IMR-90 (cell line): ENCODE measurements around the gene MYF6. TPM values are rescaled to one million over a fixed set of nuclear protein-coding genes. Genes with fewer than 3 reads are reported as not detected.

Source experiments
- ATAC-seq: fragments of 200-7000 bp; cut with Tn5 transposase; 2 replicates; pipeline ENCODE4 v1.9.1; 2020; ENCODE audit warnings: low read depth, mild to moderate bottlenecking, moderate library complexity
- BruUV-seq: library from RNA; stranded (reverse); fragments of 400-500 nt; replicated peaks from 2 replicates; lab custom pipeline; 2021; lab: Mats Ljungman, UMichigan
- CTCF ChIA-PET: fragments of 300-600 bp; formaldehyde crosslinking; extraction: SDS; loops from one replicate; lab custom pipeline; 2021; ENCODE audit warnings: antibody characterized with exemption; lab: Yijun Ruan, JAX
- POLR2A ChIA-PET: fragments of 300-600 bp; sonication (Branson Sonifier 250); formaldehyde crosslinking; loops from one replicate; lab custom pipeline; 2022; ENCODE audit warnings: antibody characterized with exemption; ENCODE audit not compliant: unreplicated experiment; lab: Charles Lee
- DNase-seq: peaks from one replicate; pipeline ENCODE4 v3.0.0; 2013
- H2AFZ ChIP-seq: replicated peaks from 2 replicates; pipeline ENCODE3; 2013; ENCODE audit warnings: low read length, mild to moderate bottlenecking; ENCODE audit not compliant: poor library complexity
- H2AK5ac ChIP-seq: 2 replicates; pipeline ENCODE4 v1.6.1; 2013; ENCODE audit warnings: low read depth, low read length, inconsistent platforms
- H2AK9ac ChIP-seq: replicated peaks from 2 replicates; pipeline ENCODE3; 2013; ENCODE audit warnings: mild to moderate bottlenecking, low read depth, low read length, moderate library complexity; ENCODE audit not compliant: poor library complexity
- H2BK120ac ChIP-seq: 2 replicates; pipeline ENCODE4 v1.6.1; 2013; ENCODE audit warnings: low read depth, low read length, inconsistent platforms
- H2BK15ac ChIP-seq: 3 replicates; pipeline ENCODE4 v1.6.1; 2013; ENCODE audit warnings: low read depth, low read length, inconsistent platforms
- H2BK20ac ChIP-seq: 2 replicates; pipeline ENCODE4 v1.6.1; 2013; ENCODE audit warnings: low read depth, mild to moderate bottlenecking, inconsistent platforms, low read length, moderate library complexity
- H2BK5ac ChIP-seq: 2 replicates; pipeline ENCODE4 v1.6.1; 2013; ENCODE audit warnings: mild to moderate bottlenecking, low read depth, low read length, inconsistent platforms; ENCODE audit not compliant: poor library complexity, severe bottlenecking
- H3K14ac ChIP-seq: replicated peaks from 2 replicates; pipeline ENCODE4 v1.6.1; 2013; ENCODE audit warnings: low read depth, low read length, inconsistent platforms
- H3K18ac ChIP-seq: 2 replicates; pipeline ENCODE4 v1.6.1; 2013; ENCODE audit warnings: low read depth, low read length, control low read depth
- H3K23ac ChIP-seq: 2 replicates; pipeline ENCODE4 v1.6.1; 2013; ENCODE audit warnings: low read depth, low read length, inconsistent platforms
- H3K27ac ChIP-seq: 2 replicates; pipeline ENCODE4 v1.5.1; 2013; ENCODE audit warnings: mild to moderate bottlenecking, control low read depth, low read length; ENCODE audit not compliant: insufficient read depth
- H3K27me3 ChIP-seq: 2 replicates; pipeline ENCODE4 v1.6.1; 2013; ENCODE audit warnings: low read length; ENCODE audit not compliant: control insufficient read depth, insufficient read depth
- H3K36me3 ChIP-seq: 2 replicates; pipeline ENCODE4 v1.6.1; 2013; ENCODE audit warnings: low read length, mixed read lengths; ENCODE audit not compliant: control insufficient read depth, insufficient read depth
- H3K4ac ChIP-seq: 2 replicates; pipeline ENCODE4 v1.6.1; 2013; ENCODE audit warnings: low read depth, low read length, inconsistent platforms
- H3K4me1 ChIP-seq: 2 replicates; pipeline ENCODE4 v1.6.1; 2013; ENCODE audit warnings: low read length, mixed read lengths; ENCODE audit not compliant: control insufficient read depth, insufficient read depth
- H3K4me2 ChIP-seq: 2 replicates; pipeline ENCODE4 v1.6.1; 2013; ENCODE audit warnings: low read depth, mild to moderate bottlenecking, control low read depth, low read length, moderate library complexity
- H3K4me3 ChIP-seq: 2 replicates; pipeline ENCODE4 v1.5.1; 2013; ENCODE audit warnings: low read depth, mild to moderate bottlenecking, control low read depth, low read length, moderate library complexity; ENCODE audit not compliant: insufficient read depth
- H3K56ac ChIP-seq: 2 replicates; pipeline ENCODE4 v1.6.1; 2013; ENCODE audit warnings: low read length, inconsistent platforms; ENCODE audit not compliant: insufficient read depth; ENCODE audit errors: extremely low read depth
- H3K79me1 ChIP-seq, 2 experiments: 2 replicates each; pipeline ENCODE4 v1.6.1; 2013; ENCODE audit warnings: low read length in 2 of 2, inconsistent platforms in 1 of 2, low read depth in 1 of 2
- H3K9ac ChIP-seq: 2 replicates; pipeline ENCODE4 v1.6.1; 2013; ENCODE audit warnings: low read depth, low read length, control low read depth
- H3K9me1 ChIP-seq: 2 replicates; pipeline ENCODE4 v1.6.1; 2013; ENCODE audit warnings: low read length, inconsistent platforms; ENCODE audit not compliant: insufficient read depth
- H3K9me3 ChIP-seq: 2 replicates; pipeline ENCODE4 v1.6.1; 2013; ENCODE audit warnings: low read length; ENCODE audit not compliant: control insufficient read depth, insufficient read depth
- H4K20me1 ChIP-seq: 2 replicates; pipeline ENCODE4 v1.6.1; 2013; ENCODE audit warnings: low read length, inconsistent platforms; ENCODE audit not compliant: insufficient read depth
- H4K5ac ChIP-seq: 2 replicates; pipeline ENCODE4 v1.6.1; 2013; ENCODE audit warnings: mild to moderate bottlenecking, low read depth, low read length, control low read depth
- H4K8ac ChIP-seq, 2 experiments: 2 replicates each; pipeline ENCODE4 v1.6.1; 2013; ENCODE audit warnings: low read depth in 2 of 2, low read length in 2 of 2, control low read depth in 1 of 2, inconsistent platforms in 1 of 2
- H4K91ac ChIP-seq: 2 replicates; pipeline ENCODE4 v1.6.1; 2013; ENCODE audit warnings: low read depth, low read length, inconsistent platforms; ENCODE audit not compliant: insufficient read depth
- MAFK ChIP-seq: IDR thresholded peaks from 2 replicates; pipeline ENCODE4 v1.6.1; 2012; ENCODE audit warnings: low read depth, low read length, improper control_type of control experiment
- RFX5 ChIP-seq: IDR thresholded peaks from 2 replicates; pipeline ENCODE4 v1.8.0; 2012; ENCODE audit warnings: low read depth, mild to moderate bottlenecking, low read length, moderate library complexity
- WGBS, 2 experiments: methylation state at CpG; one replicate each; pipeline versions ENCODE4 v1.1.5 to v1.1.7; 2013; ENCODE audit warnings: missing lambda C conversion rate in 2 of 2; ENCODE audit not compliant: insufficient read length in 1 of 2; ENCODE audit errors: extremely low coverage in 2 of 2; 5-methylcytosine and 5-hydroxymethylcytosine counted together
- dilution Hi-C: fragments of 300-500 bp; cut with HindIII; formaldehyde crosslinking; loops from one replicate; pipeline ENCODE4 v1.14.3; 2018; ENCODE audit warnings: low sequenced_read_pairs; ENCODE audit not compliant: unreplicated experiment
- in situ Hi-C: fragments of 300-500 bp; cut with MboI; formaldehyde crosslinking; loops from 3 replicates; pipeline ENCODE4 v1.14.3; 2019; ENCODE audit warnings: low sequenced_read_pairs, inconsistent platforms, mixed read lengths
- intact Hi-C: fragments of 100-400 bp; cut with micrococcal nuclease; formaldehyde crosslinking; loops from 2 replicates; pipeline ENCODE4 v1.10.0; 2022
- polyA plus RNA-seq, 3 experiments: library from polyadenylated mRNA; depleted of rRNA; stranded (reverse); fragments of >200 nt; gene quantifications; 2 replicates each; pipeline ENCODE4 v1.2.3, GENCODE V29; 2012; ENCODE audit warnings: low replicate concordance in 1 of 3
- total RNA-seq: library from RNA; depleted of rRNA; stranded (reverse); fragments of >200 nt; gene quantifications from 2 replicates; pipeline ENCODE4 v1.2.3, GENCODE V29; 2012

MYF6 gene
- total and polyA plus RNA-seq, 2 of the 4 experiments (the other 2 are of a cell fraction): not detected

DNA sequence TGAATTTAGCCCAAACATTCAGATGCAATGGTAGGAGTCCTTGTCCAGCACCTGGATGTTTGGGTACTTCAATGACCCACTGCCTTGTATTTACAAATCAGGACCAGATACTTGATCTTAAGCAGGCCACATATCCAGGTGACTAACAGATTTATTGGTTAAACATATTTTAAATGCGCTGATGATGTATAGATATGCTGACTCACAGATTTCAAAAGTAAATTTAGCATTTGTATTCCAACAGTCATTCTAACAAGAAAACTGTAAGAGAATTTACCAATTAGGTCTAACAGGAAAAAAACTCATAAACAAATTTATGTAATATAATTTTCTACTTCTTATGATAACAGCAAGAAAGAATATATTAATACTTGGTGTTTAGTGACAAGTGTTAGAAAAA, 29.4 kb upstream of the MYF6 start:
- CTCF ChIA-PET: interaction anchor here (0.6 to 0.7 kb wide), 2 partner anchors 14 to 728 kb away, joined by 3 read pairs; no protein-coding TSS in a partner anchor
- Histone ChIP-seq H3K36me3 (no peaks in the 10 kb centered on the region), H3K4me1 (no peaks in the 10 kb centered on the region), H3K4me3 (no peak overlapping the region), H2BK15ac (no peak overlapping the region), H3K56ac (no peak overlapping the region), H2BK5ac (no peak overlapping the region), H3K14ac (no peak overlapping the region), H2AK5ac (no peak overlapping the region), H3K4me2 (no peak overlapping the region), H3K18ac (no peak overlapping the region), H2BK20ac (no peak overlapping the region), H3K23ac (no peak overlapping the region), H3K9me3 (no peaks in the 10 kb centered on the region), H3K27ac (no peak overlapping the region), H4K20me1 (no peaks in the 10 kb centered on the region), H3K9me1 (no peaks in the 10 kb centered on the region), H3K27me3 (no peaks in the 10 kb centered on the region), H4K5ac (no peak overlapping the region), H3K79me1 (no peaks in the 10 kb centered on the region), H2BK120ac (no peak overlapping the region), H4K8ac (no peak overlapping the region), H4K91ac (no peak overlapping the region), H3K9ac (no peak overlapping the region), H3K4ac (no peak overlapping the region), H2AFZ (no peak overlapping the region), H2AK9ac (no peak overlapping the region)
- no peak for DNase-seq
- POLR2A ChIA-PET: no interaction called here
- no TSS peak for BruUV-seq
- TF ChIP-seq MAFK (peak; percentile 79), RFX5 (no peak)
- in situ Hi-C loops (no loop called here), dilution Hi-C loops (no loop called here), intact Hi-C loops (no loop called here)
- ATAC-seq: no peak
- no CpG with 5 or more reads among the region's 1 CpG for WGBS, 2 experiments
